HG02973 (cell line): Measurements from ENCODE around the gene IRF5.
A peak's percentile ranks its signal among the peaks of the same experiment; 100 is the strongest.
"Not testable (repeated sequence)": the region's sequence is repeated elsewhere in the genome, so short reads cannot be mapped to it uniquely, and the experiment has no call there.

Experiments
- ATAC-seq: cut with Tn5 transposase; IDR thresholded peaks from one replicate; pipeline ENCODE4 v1.9.1; 2021; ENCODE audit warnings: moderate library complexity; ENCODE audit not compliant: unreplicated experiment

IRF5 gene

GRCh38 chr7:128938544-128939074, 882 bp downstream of the IRF5 start:
- no peak for ATAC-seq

GRCh38 chr7:128939075-128939860, 1.5 kb downstream of the IRF5 start:
- no peak for ATAC-seq

- peak; percentile 22 for ATAC-seq
These were observed 2.2 kb downstream of the IRF5 start for GRCh38 chr7:128939861-128940410.

GRCh38 chr7:128940494-128941322, 3.0 kb downstream of the IRF5 start:
- peak; percentile 51 for ATAC-seq

GRCh38 chr7:128941323-128941890, 3.7 kb downstream of the IRF5 start:
- ATAC-seq = no peak

- no peak for ATAC-seq
These were observed 4.3 kb downstream of the IRF5 start for GRCh38 chr7:128941946-128942526.

GRCh38 chr7:128943251-128943650, 5.5 kb downstream of the IRF5 start:
- not testable (repeated sequence) for ATAC-seq

- ATAC-seq = no peak
These were observed 6.9 kb downstream of the IRF5 start for GRCh38 chr7:128944487-128945236.

- ATAC-seq = no peak
These were observed 8.1 kb downstream of the IRF5 start for GRCh38 chr7:128945668-128946366.

GRCh38 chr7:128946936-128947830, 9.5 kb downstream of the IRF5 start:
- ATAC-seq = no peak

- ATAC-seq = no peak
These were observed 10.1 kb downstream of the IRF5 start for GRCh38 chr7:128947854-128948253.

GRCh38 chr7:128948312-128948973, 10.7 kb downstream of the IRF5 start:
- ATAC-seq = no peak

- ATAC-seq = no peak
These were observed 11.4 kb downstream of the IRF5 start for GRCh38 chr7:128948976-128949760.

GRCh38 chr7:128951296-128951695, 13.6 kb downstream of the IRF5 start:
- no peak for ATAC-seq

- peak; percentile 32 for ATAC-seq
These were observed 16.4 kb downstream of the IRF5 start for GRCh38 chr7:128954150-128954549.

GRCh38 chr7:128954830-128955802, 17.4 kb downstream of the IRF5 start:
- peak; percentile 51 for ATAC-seq
